CD14-positive monocyte (primary cell): Measurements from ENCODE around the gene STXBP6. TPM values are rescaled to one million over a fixed set of nuclear protein-coding genes. Genes with fewer than 3 reads are reported as not detected.

ENCODE experiments used
- DNase-seq, 3 donors: peaks; one replicate each; pipeline ENCODE4 v3.0.0-alpha.2; 2011 to 2022
- H2AFZ ChIP-seq: 2 replicates; pipeline ENCODE4 v1.6.0; 2012; ENCODE audit warnings: mild to moderate bottlenecking, low read depth, low read length, inconsistent platforms; ENCODE audit not compliant: insufficient read depth, poor library complexity, severe bottlenecking
- H3K27ac ChIP-seq, 2 donors: 1 replicate in 1 of 2; 2 replicates in 1 of 2; pipeline ENCODE4 v1.5.1; 2012 to 2013; ENCODE audit warnings: low read length in 2 of 2, control low read depth in 1 of 2, inconsistent platforms in 1 of 2, low read depth in 1 of 2, mild to moderate bottlenecking in 1 of 2
- H3K27me3 ChIP-seq, 2 donors: one replicate each; pipeline versions ENCODE4 v1.6.0 to v1.6.1; 2011 to 2013; ENCODE audit warnings: low read length in 2 of 2; ENCODE audit not compliant: control insufficient read depth in 2 of 2, insufficient read depth in 2 of 2
- H3K36me3 ChIP-seq, 2 donors: replicated peaks in 1 of 2; 1 replicate in 1 of 2; 2 replicates in 1 of 2; pipeline versions ENCODE4 v1.5.1 to v1.6.1; 2012 to 2013; ENCODE audit warnings: low read length in 2 of 2, control low read depth in 1 of 2, inconsistent platforms in 1 of 2, mild to moderate bottlenecking in 1 of 2; ENCODE audit not compliant: insufficient read depth in 2 of 2, control insufficient read depth in 1 of 2
- H3K4me1 ChIP-seq, 2 donors: 1 replicate in 1 of 2; 2 replicates in 1 of 2; pipeline versions ENCODE4 v1.5.1 to v1.6.1; 2012 to 2013; ENCODE audit warnings: low read length in 2 of 2, control low read depth in 1 of 2, inconsistent platforms in 1 of 2, mild to moderate bottlenecking in 1 of 2, moderate library complexity in 1 of 2; ENCODE audit not compliant: insufficient read depth in 2 of 2, control insufficient read depth in 1 of 2
- H3K4me2 ChIP-seq: replicated peaks from 2 replicates; pipeline ENCODE3; 2012; ENCODE audit warnings: low read length, moderate library complexity, mild to moderate bottlenecking; ENCODE audit not compliant: poor library complexity, severe bottlenecking; ENCODE audit errors: extremely low read depth
- H3K4me3 ChIP-seq, 3 experiments: fragments of 200-600 bp in 1 of 3; sonication (generic) in 1 of 3; replicated peaks in 1 of 3; 1 replicate in 2 of 3; 2 replicates in 1 of 3; pipeline ENCODE4 v1.5.1; 2011 to 2013; ENCODE audit warnings: low read length in 3 of 3, mild to moderate bottlenecking in 3 of 3, control low read depth in 2 of 3, low read depth in 2 of 3, inconsistent platforms in 1 of 3, moderate library complexity in 1 of 3
- H3K79me2 ChIP-seq: 2 replicates; pipeline ENCODE4 v1.6.0; 2012; ENCODE audit warnings: mild to moderate bottlenecking, control low read depth, inconsistent platforms, low read length, moderate library complexity; ENCODE audit not compliant: insufficient read depth
- H3K9ac ChIP-seq: 2 replicates; pipeline ENCODE4 v1.6.0; 2017; ENCODE audit warnings: low read length, mild to moderate bottlenecking; ENCODE audit not compliant: insufficient read depth, poor library complexity, severe bottlenecking
- H3K9me3 ChIP-seq, 2 donors: replicated peaks in 1 of 2; 1 replicate in 1 of 2; 2 replicates in 1 of 2; pipeline versions ENCODE4 v1.5.1 to v1.6.1; 2012 to 2013; ENCODE audit warnings: low read length in 2 of 2, control low read depth in 1 of 2; ENCODE audit not compliant: control insufficient read depth in 1 of 2, insufficient read depth in 1 of 2
- H4K20me1 ChIP-seq: 2 replicates; pipeline ENCODE4 v1.6.0; 2012; ENCODE audit warnings: mild to moderate bottlenecking, low read length, control low read depth, moderate library complexity; ENCODE audit not compliant: insufficient read depth
- H3K27ac Mint-ChIP-seq, 7 donors: one replicate each; pipeline ENCODE4 v1.8.0; 2020; ENCODE audit warnings: mild to moderate bottlenecking in 7 of 7, mixed read lengths in 7 of 7, moderate library complexity in 6 of 7, inconsistent platforms in 2 of 7
- H3K27me3 Mint-ChIP-seq, 3 donors: one replicate each; pipeline ENCODE4 v1.8.0; 2021 to 2022; ENCODE audit warnings: low read depth in 3 of 3, mild to moderate bottlenecking in 3 of 3, mixed read lengths in 3 of 3, moderate library complexity in 3 of 3, inconsistent platforms in 1 of 3
- H3K36me3 Mint-ChIP-seq, 2 donors: one replicate each; pipeline ENCODE4 v1.8.0; 2020; ENCODE audit warnings: mixed read lengths in 2 of 2, inconsistent platforms in 1 of 2, mild to moderate bottlenecking in 1 of 2
- H3K4me1 Mint-ChIP-seq: one replicate; pipeline ENCODE4 v1.8.0; 2020; ENCODE audit warnings: mild to moderate bottlenecking, mixed read lengths
- H3K4me3 Mint-ChIP-seq, 2 donors: one replicate each; pipeline ENCODE4 v1.8.0; 2020; ENCODE audit warnings: mild to moderate bottlenecking in 2 of 2, mixed read lengths in 2 of 2, moderate library complexity in 1 of 2
- H3K9me3 Mint-ChIP-seq, 7 donors: one replicate each; pipeline ENCODE4 v1.8.0; 2020 to 2022; ENCODE audit warnings: mixed read lengths in 7 of 7, mild to moderate bottlenecking in 6 of 7, moderate library complexity in 6 of 7, inconsistent platforms in 2 of 7
- CTCF ChIP-seq: fragments of 200-600 bp; IDR thresholded peaks from one replicate; pipeline ENCODE4 v1.8.0; 2022; ENCODE audit warnings: antibody characterized with exemption, mild to moderate bottlenecking
- WGBS: methylation state at CpG from one replicate; pipeline ENCODE4 v1.1.5; 2013; ENCODE audit warnings: missing lambda C conversion rate; ENCODE audit not compliant: insufficient coverage; 5-methylcytosine and 5-hydroxymethylcytosine counted together
- intact Hi-C, 2 donors: fragments of 100-400 bp; cut with micrococcal nuclease; formaldehyde crosslinking; loops; one replicate each; pipeline versions ENCODE4 v1.15.0 to v1.15.1; 2023
- polyA plus RNA-seq, 3 donors: library from polyadenylated mRNA; depleted of rRNA in 1 of 3; unstranded in 2 of 3; stranded (reverse) in 1 of 3; fragments of 300-500 nt in 2 of 3; fragments of >200 nt in 1 of 3; fragmentation: Illumina TruSeq in 2 of 3; gene quantifications; 1 replicate in 2 of 3; 2 replicates in 1 of 3; pipeline ENCODE4 v1.2.3, GENCODE V29; 2012 to 2021

STXBP6 gene
- polyA plus RNA-seq, 3 donors = 0.05 to 0.25 (median 0.08) TPM

GRCh38 chr14:24831677-24832076, 218.3 kb downstream of the STXBP6 start:
- H3K4me1 Mint-ChIP-seq = no peaks in the 10 kb centered on the region

DNA sequence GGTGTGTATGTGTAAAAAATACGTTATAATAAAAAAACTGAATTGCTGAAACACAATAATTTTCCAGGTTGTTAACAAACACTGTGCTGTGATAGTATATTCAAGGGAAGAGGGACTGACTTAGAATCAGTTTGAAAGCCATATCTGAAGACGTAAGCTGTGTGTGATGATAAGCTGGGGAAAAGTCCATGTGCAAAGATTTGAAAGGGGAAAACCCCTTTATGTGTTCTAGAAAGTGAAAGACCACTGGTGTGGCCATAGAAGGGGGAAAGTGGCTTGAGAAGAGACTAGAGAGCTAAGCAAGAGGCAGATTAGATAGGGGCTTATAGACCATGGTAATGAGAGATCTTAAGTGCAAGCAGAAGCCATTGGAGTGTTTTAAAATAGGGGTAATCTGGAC, 220.1 kb downstream of the STXBP6 start:
- no peak overlapping the region for H3K4me3 ChIP-seq
- H3K4me1 Mint-ChIP-seq = no peaks in the 10 kb centered on the region
- no peaks in the 10 kb centered on the region for H3K9me3 Mint-ChIP-seq
- no peak overlapping the region for H3K27ac ChIP-seq
- H3K27me3 Mint-ChIP-seq = peaks cover 0 to 3% (median 2%) of the 10 kb centered on the region in 3 donors
- H2AFZ ChIP-seq = no peak overlapping the region
- intact Hi-C loops = no loop called here
- no peaks in the 10 kb centered on the region for H3K36me3 ChIP-seq
- no peak overlapping the region for H3K4me3 Mint-ChIP-seq
- 66% methylated on average over 2 of the region's 2 CpGs for WGBS
- H3K27ac Mint-ChIP-seq = no peak overlapping the region
- H3K27me3 ChIP-seq = peaks cover 0 to 2% of the 10 kb centered on the region in 2 donors
- no peaks in the 10 kb centered on the region for H3K36me3 Mint-ChIP-seq
- H3K4me1 ChIP-seq = no peaks in the 10 kb centered on the region
- DNase-seq = no peak
- no peaks in the 10 kb centered on the region for H3K79me2 ChIP-seq
- H3K9me3 ChIP-seq = no peaks in the 10 kb centered on the region
- TF ChIP-seq CTCF = no peak
- no peak overlapping the region for H3K9ac ChIP-seq
- no peaks in the 10 kb centered on the region for H4K20me1 ChIP-seq
- H3K4me2 ChIP-seq = no peak overlapping the region

More at GRCh38 chr14:24831677-24832076, 218.3 kb downstream of the STXBP6 start:
- H3K27ac ChIP-seq = no peak overlapping the region
- no peak overlapping the region for H3K4me2 ChIP-seq
- H4K20me1 ChIP-seq = no peaks in the 10 kb centered on the region
- no peak overlapping the region for H3K4me3 ChIP-seq
- no peaks in the 10 kb centered on the region for H3K4me1 ChIP-seq
- Mint-ChIP-seq H3K27me3 (peaks cover 0 to 2% (median 1%) of the 10 kb centered on the region in 3 donors), H3K4me3 (no peak overlapping the region), H3K27ac (no peak overlapping the region), H3K36me3 (no peaks in the 10 kb centered on the region), H3K9me3 (no peaks in the 10 kb centered on the region)
- DNase-seq = no peak
- H3K27me3 ChIP-seq = peaks cover 0 to 2% of the 10 kb centered on the region in 2 donors
- H3K36me3 ChIP-seq = no peaks in the 10 kb centered on the region
- H2AFZ ChIP-seq = no peak overlapping the region
- intact Hi-C loops = no loop called here
- no peak for TF ChIP-seq CTCF
- H3K79me2 ChIP-seq = no peaks in the 10 kb centered on the region
- 83% methylated on average over 1 of the region's 4 CpGs for WGBS
- no peak overlapping the region for H3K9ac ChIP-seq
- H3K9me3 ChIP-seq = no peaks in the 10 kb centered on the region
